HG03097 (cell line): Measurements from ENCODE around the gene FERMT3.
A peak's percentile ranks its signal among the peaks of the same experiment; 100 is the strongest.

Experiments used
- ATAC-seq: cut with Tn5 transposase; IDR thresholded peaks from one replicate; pipeline ENCODE4 v1.9.1; 2021; ENCODE audit not compliant: unreplicated experiment, low FRiP score

Gene FERMT3

GRCh38 chr11:64261556-64262080 is 55.1 kb downstream of the FERMT3 start:
- no peak for ATAC-seq

- ATAC-seq, result no peak
Measured at GRCh38 chr11:64262271-64263002, 55.9 kb downstream of the FERMT3 start.

- no peak for ATAC-seq
Measured at GRCh38 chr11:64263021-64263946, 56.8 kb downstream of the FERMT3 start.

- ATAC-seq, result no peak
Measured at GRCh38 chr11:64263947-64264317, 57.4 kb downstream of the FERMT3 start.

GRCh38 chr11:64264371-64264852 is 57.9 kb downstream of the FERMT3 start:
- ATAC-seq, result no peak

GRCh38 chr11:64265176-64266160 is 58.9 kb downstream of the FERMT3 start:
- no peak for ATAC-seq

- no peak for ATAC-seq
Measured at GRCh38 chr11:64266339-64266738, 59.8 kb downstream of the FERMT3 start.

- no peak for ATAC-seq
Measured at GRCh38 chr11:64267207-64267945, 60.9 kb downstream of the FERMT3 start.

- no peak for ATAC-seq
Measured at GRCh38 chr11:64268025-64268892, 61.7 kb downstream of the FERMT3 start.

- ATAC-seq, result peak; percentile 15
Measured at GRCh38 chr11:64268893-64269539, 62.5 kb downstream of the FERMT3 start.

GRCh38 chr11:64269540-64270220 is 63.2 kb downstream of the FERMT3 start:
- ATAC-seq, result peak; percentile 63
